ENCODE results near the gene RAB3IL1.
A peak's percentile ranks its signal among the peaks of the same experiment; 100 is the strongest.
"Not testable (repeated sequence)": the region's sequence is repeated elsewhere in the genome, so short reads cannot be mapped to it uniquely, and the experiment has no call there.

RAB3IL1 gene

GRCh38 chr11:61953632-61954031 is 36.3 kb upstream of the RAB3IL1 start:
- DNase-seq: not testable (repeated sequence)

- DNase-seq: no peak
Observed at GRCh38 chr11:61952882-61953281, 35.5 kb upstream of the RAB3IL1 start.

GRCh38 chr11:61951484-61952135 is 34.2 kb upstream of the RAB3IL1 start:
- DNase-seq: no peak

- DNase-seq: peak in 47 of 56 donors; percentile 34 to 87 (median 72)
Observed at GRCh38 chr11:61950035-61950547, 32.7 kb upstream of the RAB3IL1 start, which contains the start of gene BEST1. TSS of gene BEST1 (plus strand) at chr11:61950351. CDS start at chr11:61951807, 1,456 bp downstream.

GRCh38 chr11:61949169-61950034 is 32.0 kb upstream of the RAB3IL1 start:
- peak; percentile 50 to 97 (median 91) for DNase-seq

- no peak for DNase-seq
Observed at GRCh38 chr11:61948505-61948904, 31.1 kb upstream of the RAB3IL1 start.

GRCh38 chr11:61947486-61948210 is 30.3 kb upstream of the RAB3IL1 start:
- peak in 52 of 56 donors; percentile 32 to 93 (median 79) for DNase-seq

GRCh38 chr11:61946894-61947293 is 29.5 kb upstream of the RAB3IL1 start:
- DNase-seq: no peak

GRCh38 chr11:61945191-61945590 is 27.8 kb upstream of the RAB3IL1 start:
- no peak for DNase-seq

- DNase-seq: no peak
Observed at GRCh38 chr11:61940466-61940865, 23.1 kb upstream of the RAB3IL1 start.

GRCh38 chr11:61935861-61936260 is 18.5 kb upstream of the RAB3IL1 start:
- DNase-seq: no peak

GRCh38 chr11:61930933-61931332 is 13.6 kb upstream of the RAB3IL1 start:
- DNase-seq: no peak

GRCh38 chr11:61928606-61929005 is 11.2 kb upstream of the RAB3IL1 start:
- DNase-seq: no peak

- no peak for DNase-seq
Observed at GRCh38 chr11:61927501-61927900, 10.1 kb upstream of the RAB3IL1 start.

- no peak for DNase-seq
Observed at GRCh38 chr11:61926235-61926634, 8.9 kb upstream of the RAB3IL1 start.

GRCh38 chr11:61925736-61926135 is 8.4 kb upstream of the RAB3IL1 start:
- no peak for DNase-seq

GRCh38 chr11:61924064-61924455 is 6.7 kb upstream of the RAB3IL1 start:
- no peak for DNase-seq

- DNase-seq: peak in 3 of 56 donors; percentile 14 to 24 (median 14)
Observed at GRCh38 chr11:61923166-61924063, 6.0 kb upstream of the RAB3IL1 start.

GRCh38 chr11:61922539-61922938 is 5.2 kb upstream of the RAB3IL1 start:
- DNase-seq: peak in 2 of 56 donors; percentile 18 to 19

- DNase-seq: no peak
Observed at GRCh38 chr11:61921446-61921845, 4.1 kb upstream of the RAB3IL1 start.

Measured in nucleus accumbens (tissue), 56 donors.